CD4-positive, alpha-beta T cell treated with Interleukin-21 for 1 hour (primary cell): ENCODE results near the gene ADGRD1.

Source experiments
- DNase-seq: peaks from one replicate; pipeline ENCODE4 v3.0.0-alpha.2; 2020

Gene ADGRD1

DNA sequence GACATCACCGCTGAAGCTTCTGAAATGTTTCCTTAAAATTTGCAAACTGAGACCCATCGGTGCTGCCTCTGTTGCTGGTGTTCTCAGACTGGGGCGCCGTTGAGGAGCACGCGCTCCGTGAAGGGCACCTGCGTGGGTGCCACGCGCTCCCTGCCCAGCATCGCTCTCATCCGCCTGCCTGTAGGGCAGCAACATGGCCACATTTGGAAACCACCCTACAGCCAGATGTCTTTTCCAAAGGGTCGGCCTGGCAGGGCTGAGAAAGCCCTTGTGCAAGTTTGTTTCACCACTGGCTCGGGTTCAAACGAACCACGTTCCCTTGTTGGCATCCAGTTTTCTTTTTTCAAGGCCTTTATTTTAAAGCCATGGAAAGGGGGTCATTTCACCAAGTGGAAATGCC lies 13.9 kb downstream of the ADGRD1 start:
- DNase-seq = no peak

DNA sequence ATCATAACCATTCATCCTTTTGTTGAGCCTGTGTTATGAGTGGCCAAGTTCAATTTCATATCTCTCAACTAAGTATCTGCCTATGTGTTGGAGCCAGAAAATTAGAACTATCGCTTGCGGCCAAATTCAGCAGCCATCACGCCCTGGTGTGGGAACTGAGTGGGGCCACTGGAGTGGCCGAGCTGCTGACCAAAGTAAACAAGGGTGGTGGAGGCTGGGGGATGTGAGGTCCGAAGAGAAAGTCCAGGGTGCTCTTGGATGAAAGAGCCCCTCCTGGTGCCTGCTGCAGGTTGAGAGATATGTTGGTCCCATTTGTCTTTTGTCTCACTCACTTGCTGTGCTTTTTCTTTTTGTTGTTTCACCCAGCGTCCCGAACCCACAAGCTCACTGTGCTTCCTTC lies 14.9 kb downstream of the ADGRD1 start:
- DNase-seq = no peak

DNA sequence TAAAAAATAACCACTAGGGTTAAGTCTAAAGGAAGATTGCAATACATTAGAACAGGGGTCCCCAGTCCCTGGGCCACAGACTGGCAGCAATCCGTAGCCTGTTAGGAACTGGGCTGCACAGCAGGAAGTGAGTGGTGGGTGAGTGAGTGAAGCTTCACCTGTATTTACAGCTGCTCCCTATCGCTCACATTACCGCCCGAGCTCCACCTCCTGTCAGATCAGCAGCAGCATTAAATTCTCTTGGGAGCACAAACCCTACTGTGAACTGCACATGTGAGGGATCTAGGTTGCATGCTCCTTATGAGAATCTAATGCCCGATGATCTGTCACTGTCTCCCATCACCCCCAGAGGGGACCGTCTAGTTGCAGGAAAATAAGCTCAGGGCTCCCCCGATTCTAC lies 15.5 kb downstream of the ADGRD1 start:
- no peak for DNase-seq

DNA sequence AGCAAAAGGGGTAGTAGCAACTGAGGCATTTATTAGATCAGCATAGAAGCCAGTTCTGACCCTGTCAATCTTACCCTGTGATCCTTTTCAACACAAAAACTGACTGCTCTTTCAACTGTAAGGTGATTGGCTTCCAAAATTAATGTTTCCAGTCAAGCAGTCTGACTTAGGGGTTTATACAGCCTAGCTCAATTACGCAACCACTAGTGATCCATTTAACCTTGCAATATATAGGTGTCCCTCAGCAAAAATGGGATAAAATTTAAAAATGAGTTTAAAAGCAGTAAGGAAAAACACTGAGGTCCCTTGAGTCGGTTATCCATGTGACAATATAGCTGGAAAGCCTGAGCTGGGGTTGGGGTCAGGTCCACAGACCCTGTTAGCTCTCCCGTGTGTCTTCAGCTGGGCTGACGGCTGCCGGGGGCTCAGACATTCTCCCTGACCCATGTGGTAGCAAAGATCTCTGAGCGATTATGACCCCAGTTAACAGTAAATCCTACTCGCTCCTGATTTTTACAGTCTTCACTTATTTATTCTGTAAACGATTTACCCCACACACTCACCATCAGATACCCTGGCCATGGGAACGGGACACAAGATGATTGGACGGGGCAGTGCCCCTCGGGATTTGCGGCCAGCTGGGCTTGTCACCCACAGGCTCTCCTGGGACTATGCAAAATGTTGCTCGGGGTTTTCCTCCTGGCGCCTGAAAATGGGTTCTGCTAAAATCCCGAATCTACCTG lies 16.6 kb downstream of the ADGRD1 start:
- DNase-seq = no peak

GRCh38 chr12:130970908-130971233 lies 17.2 kb downstream of the ADGRD1 start:
- DNase-seq = no peak

DNA sequence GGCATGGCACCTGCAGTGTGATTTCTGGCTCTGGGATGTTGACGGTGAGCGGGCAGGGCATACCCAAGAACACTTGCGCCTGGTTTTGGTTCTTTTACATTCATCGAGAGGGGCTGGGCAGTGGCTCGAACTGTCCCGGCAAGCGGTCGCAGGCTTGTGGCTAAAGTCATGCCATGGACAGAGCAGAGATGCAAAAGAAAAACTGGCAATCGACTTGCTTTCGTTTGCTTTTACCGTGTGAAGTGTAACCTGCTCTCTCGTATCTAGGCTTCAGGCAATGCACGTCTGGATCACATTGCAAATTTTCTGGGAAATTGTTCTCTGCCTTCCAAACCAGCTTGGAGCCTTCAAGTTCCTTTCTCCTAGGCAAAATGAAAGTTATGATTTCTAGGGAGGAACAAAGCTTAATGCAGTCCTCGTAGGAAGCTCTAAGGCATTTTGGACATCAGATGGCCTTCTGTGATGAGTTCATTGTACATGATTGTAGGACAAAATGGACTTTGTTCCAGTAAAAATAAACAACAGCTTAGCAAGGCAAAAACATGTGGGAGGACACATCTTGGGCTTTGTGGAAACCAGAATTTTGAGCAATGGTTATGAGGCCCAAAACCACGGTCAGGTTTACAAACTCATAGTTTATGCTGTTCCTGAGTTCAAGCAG lies 18.3 kb downstream of the ADGRD1 start:
- DNase-seq = no peak

DNA sequence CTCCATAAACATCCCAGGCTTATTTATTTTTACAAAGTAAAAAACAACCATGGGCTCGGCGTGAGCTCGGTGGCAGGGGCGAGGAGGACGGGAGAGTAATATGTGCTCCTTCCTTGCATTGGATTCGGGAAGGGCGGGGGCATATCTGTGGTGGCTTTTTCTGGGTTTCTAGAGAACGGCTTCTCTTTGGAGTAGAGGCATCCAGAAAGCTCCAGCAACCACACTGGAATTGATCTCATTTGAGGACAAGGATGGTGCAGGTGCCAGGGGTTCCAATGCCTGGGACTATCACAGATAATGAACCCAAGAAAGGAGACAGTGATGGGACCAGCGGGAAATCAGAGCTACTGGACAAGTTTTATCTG lies 18.9 kb downstream of the ADGRD1 start:
- no peak for DNase-seq

DNA sequence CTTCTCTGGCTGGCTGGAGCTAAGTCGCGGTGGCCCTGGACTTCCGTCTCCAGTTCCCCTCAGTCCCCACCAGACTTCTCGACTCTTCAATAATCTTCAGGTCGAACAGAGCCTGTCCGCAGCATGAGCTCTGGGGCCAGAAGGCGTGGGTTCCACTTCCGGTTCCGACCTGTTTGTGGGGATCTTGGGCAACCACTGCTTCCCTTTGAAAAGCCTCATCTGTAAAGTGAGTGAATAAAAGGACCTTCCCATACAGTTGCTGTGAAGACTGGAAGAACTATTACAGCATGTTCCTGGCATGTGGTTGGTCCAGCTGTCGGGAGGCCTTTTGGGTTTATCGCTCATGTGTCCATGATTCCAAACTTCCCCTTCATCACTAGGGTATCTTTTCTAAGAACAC lies 19.4 kb downstream of the ADGRD1 start:
- DNase-seq = no peak

DNA sequence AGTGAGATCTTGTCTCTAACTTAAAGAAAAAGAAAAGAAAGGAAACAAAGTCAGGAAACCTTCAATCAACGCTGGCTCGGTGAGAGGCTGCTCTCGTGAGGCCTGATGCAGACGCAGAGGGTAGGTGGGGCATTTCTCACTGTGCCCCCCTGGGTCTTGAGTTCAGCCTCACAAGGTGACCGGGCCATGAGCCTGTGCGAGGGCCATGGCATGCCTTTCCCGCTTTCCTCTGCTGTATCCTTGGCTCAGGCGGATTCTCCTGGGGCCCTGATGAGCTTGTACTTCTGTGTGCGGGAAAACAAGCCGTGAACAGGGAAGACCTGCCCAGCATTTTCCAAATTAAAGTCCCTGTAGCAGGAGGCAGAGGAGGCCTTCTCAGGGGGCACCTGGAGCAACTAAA lies 20.2 kb downstream of the ADGRD1 start:
- DNase-seq = no peak

- no peak for DNase-seq
Observed at GRCh38 chr12:130975116-130975515, 21.4 kb downstream of the ADGRD1 start.

GRCh38 chr12:130976171-130976720 lies 22.5 kb downstream of the ADGRD1 start:
- DNase-seq = no peak

GRCh38 chr12:130977046-130977742 lies 23.5 kb downstream of the ADGRD1 start:
- DNase-seq = no peak

DNA sequence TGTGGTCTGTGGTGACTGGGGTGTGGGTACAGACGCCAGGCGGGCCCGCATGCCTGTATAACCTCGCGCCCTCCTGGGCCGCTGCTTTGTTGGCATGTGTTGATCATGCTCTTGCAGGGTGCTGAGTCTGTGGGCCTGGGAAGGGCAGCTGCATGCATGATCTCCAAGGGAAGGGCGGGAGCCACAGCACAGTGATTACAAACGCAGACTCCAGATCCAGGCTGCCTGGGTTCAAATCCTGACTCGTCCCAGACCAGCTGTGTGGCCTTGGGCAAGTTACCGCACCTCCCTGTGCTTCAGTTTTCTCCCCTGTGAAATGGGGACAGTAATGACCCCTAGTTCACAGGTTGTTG lies 24.0 kb downstream of the ADGRD1 start:
- no peak for DNase-seq

- DNase-seq = no peak
Observed at GRCh38 chr12:130978785-130979184, 25.1 kb downstream of the ADGRD1 start.

- DNase-seq = no peak
Observed at GRCh38 chr12:130981074-130981742, 27.5 kb downstream of the ADGRD1 start.

- no peak for DNase-seq
Observed at GRCh38 chr12:130981911-130982310, 28.2 kb downstream of the ADGRD1 start.

- DNase-seq = no peak
Observed at GRCh38 chr12:130982565-130983225, 29.0 kb downstream of the ADGRD1 start.

DNA sequence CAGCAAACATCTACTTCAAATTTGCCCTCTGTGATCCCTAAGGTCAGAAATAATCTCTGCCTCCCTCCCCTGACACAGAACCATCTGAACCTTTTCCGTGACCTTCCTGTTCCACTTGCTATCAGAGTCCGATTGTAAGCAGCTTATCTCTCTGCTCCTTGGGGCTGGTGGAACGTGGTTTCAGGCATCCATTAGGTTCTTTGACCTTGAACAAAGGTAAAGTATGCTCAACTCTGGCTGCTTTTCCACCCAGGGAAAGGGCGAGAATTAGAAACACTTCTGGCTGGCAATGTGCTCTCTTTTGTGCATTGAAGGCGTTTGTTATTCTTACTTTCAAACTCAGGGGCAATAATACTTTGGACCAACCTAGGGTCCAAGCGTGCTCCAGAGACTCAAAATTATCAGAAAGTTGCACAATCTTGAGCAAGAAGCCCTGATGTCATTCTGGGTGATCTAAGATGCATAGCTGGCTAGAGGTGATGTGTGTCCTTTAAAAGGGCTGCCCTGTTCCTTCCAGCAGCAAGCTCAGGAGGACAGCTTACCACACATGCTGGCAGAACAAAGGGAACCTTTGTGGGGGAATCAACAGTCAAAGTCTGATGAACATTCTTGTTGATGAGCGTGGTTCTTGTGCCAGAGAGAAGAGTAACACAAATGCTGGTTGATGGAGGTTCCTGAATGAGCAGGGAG lies 29.8 kb downstream of the ADGRD1 start:
- no peak for DNase-seq

DNA sequence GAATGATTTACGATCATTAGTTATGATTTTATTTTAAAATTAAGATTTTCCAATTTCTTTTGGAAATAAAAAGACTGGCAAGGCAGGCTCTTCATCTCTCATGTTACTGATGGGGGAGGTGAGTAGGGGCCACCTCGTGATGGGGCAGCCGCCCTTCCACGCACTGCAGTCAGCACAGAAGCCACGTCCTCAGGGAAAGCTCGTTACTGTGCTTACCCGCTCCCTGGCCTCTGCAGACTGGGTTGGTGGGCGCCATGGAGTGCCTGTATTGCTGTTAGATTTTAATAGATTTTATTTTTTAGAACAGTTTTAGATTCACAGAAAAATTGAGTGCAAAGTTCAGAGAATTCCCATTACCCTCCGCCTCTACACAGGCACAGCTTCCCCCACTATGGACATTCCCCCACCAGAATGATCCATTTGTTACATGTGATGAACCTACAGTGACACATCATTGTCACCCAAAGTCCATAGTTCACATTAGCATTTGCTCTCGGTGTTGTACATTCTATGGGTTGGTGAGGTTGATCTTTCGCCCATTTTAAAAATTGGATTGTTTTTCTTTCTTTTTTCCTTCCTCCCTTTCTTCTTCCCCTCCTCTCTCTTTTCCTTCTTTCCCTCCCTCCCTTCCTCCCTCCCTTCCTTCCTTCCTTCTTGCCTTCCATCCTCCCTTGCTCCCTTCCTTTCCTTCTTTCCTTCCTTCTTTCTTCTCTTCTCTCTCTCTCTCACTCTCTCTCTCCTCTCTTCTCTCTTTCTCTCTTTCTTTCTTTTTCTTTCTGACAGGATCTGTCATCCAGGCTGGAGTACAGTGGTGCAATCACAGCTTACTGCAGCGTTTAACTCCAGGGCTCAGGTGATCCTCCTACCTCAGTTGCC lies 30.7 kb downstream of the ADGRD1 start:
- DNase-seq = no peak

GRCh38 chr12:130987151-130987931 lies 33.6 kb downstream of the ADGRD1 start:
- DNase-seq = no peak

DNA sequence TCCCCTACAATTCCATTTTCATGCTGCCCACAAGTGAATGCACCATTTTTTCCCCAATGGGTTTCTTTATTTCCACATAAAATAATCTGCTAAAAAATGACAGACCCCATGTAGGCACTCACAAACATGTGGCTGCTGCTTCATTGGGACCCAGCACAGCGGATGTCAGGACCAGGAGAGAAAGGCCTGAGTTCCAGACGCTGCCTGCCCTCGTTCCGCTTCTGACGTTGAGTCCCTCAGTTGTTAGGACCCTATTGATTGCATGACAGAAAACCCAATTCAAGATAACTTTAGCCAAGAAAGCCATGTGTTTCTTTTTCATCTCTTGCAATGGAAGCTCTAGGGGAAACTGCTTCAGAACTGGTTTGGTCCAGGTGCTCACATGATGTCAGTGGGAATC lies 34.6 kb downstream of the ADGRD1 start:
- DNase-seq = no peak
